Stimulated activated CD4-positive, alpha-beta T cell treated with anti-CD3 and anti-CD28 coated beads, Interleukin-4, amount 100 ng/mL, for 1 hour (primary cell): ENCODE data around the gene TECPR1.
A peak's percentile ranks its signal among the peaks of the same experiment; 100 is the strongest.

Experiments
- DNase-seq: peaks from one replicate; pipeline ENCODE4 v3.0.0-alpha.2; 2020

TECPR1 gene

DNA sequence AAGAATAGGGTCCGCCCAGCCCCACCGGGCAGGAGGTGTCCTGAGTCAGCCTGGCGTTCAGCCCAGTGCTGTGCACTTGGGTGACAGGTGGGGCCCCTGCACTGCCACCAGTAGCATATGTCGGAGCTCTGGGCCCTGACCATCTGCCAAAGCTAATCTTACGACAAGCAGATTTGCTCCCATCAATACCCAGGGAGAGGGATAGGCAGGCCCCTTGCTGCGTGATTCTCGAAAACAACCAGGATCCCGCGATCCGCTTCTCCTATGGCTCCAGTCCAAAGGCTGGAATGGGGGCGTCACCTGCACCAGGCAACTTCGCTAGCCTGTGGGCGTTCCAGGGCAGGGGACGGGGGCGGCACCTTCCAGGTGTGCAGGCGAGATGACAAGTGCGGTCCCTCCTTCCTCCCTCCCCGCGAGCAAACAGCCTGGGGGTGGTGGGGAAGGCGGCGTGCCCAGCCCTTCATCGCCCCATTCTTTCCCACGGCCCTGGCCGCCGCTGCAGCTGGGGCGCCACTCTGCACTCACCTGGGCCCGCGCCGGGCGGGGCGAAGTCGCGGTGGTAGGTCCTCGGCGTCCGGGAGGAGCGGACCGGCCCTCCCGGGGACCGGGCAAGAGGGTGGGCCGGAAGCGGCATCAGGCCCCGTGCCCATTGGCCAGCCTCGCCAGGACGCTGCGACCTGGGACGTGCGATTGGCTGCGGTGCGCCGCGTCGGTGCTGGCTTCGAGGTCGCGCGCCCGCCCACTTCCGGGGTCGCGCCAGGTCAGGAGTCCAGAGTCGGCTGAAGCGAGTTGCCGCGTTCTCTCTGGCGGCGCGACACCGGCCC, at the start of gene TECPR1:
Gene TECPR1 (minus strand): TSS at position 632 of the 824 bp plus-strand sequence. CDS start 6,086 bp downstream, outside the sequence.
- peak; percentile 86 for DNase-seq

- DNase-seq: no peak
Observed at GRCh38 chr7:98300595-98301372, 48.8 kb upstream of the TECPR1 start.

GRCh38 chr7:98297626-98298286, 45.7 kb upstream of the TECPR1 start:
- DNase-seq: no peak

GRCh38 chr7:98296833-98297232, 44.8 kb upstream of the TECPR1 start:
- DNase-seq: no peak

- DNase-seq: no peak
Observed at GRCh38 chr7:98295467-98296192, 43.6 kb upstream of the TECPR1 start.

DNA sequence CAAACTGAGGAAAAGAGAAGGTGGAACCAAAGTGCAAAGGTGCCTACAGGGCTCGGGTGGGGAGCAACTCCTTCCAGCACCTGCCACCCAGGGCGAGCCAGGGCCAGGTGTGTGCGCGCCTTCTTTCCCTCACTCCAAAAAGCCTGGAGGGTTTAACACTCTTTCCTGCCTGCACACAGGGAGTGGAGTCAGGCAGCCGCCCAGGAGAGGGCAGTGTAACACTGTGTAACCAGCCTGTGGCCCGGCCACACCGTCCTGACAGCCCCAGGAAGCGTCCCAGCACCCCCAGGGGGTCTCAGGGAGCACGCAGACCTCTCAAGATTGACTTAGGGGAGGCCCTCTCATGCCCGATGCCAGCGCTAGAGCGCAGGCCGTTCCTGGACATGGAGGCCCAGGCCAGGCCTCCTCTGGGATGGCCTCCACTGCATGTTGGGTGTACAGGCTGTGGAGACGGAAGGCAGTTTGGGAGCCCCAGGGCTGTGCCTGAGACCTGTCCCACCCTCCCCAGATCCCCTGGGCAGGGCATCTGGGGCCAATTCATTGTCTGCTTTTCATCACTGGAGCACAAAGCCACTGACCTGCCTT, 42.9 kb upstream of the TECPR1 start:
- peak; percentile 27 for DNase-seq

GRCh38 chr7:98294326-98294725, 42.3 kb upstream of the TECPR1 start:
- DNase-seq: no peak

GRCh38 chr7:98293746-98294145, 41.7 kb upstream of the TECPR1 start:
- DNase-seq: no peak

- DNase-seq: no peak
Observed at GRCh38 chr7:98293265-98293664, 41.2 kb upstream of the TECPR1 start.

GRCh38 chr7:98291717-98292116, 39.7 kb upstream of the TECPR1 start:
- no peak for DNase-seq

- no peak for DNase-seq
Observed at GRCh38 chr7:98289333-98289875, 37.4 kb upstream of the TECPR1 start.

GRCh38 chr7:98288064-98288823, 36.2 kb upstream of the TECPR1 start:
- DNase-seq: no peak

GRCh38 chr7:98287486-98287959, 35.5 kb upstream of the TECPR1 start:
- no peak for DNase-seq

- no peak for DNase-seq
Observed at GRCh38 chr7:98286701-98287485, 34.9 kb upstream of the TECPR1 start.

GRCh38 chr7:98286093-98286539, 34.1 kb upstream of the TECPR1 start:
- no peak for DNase-seq

DNA sequence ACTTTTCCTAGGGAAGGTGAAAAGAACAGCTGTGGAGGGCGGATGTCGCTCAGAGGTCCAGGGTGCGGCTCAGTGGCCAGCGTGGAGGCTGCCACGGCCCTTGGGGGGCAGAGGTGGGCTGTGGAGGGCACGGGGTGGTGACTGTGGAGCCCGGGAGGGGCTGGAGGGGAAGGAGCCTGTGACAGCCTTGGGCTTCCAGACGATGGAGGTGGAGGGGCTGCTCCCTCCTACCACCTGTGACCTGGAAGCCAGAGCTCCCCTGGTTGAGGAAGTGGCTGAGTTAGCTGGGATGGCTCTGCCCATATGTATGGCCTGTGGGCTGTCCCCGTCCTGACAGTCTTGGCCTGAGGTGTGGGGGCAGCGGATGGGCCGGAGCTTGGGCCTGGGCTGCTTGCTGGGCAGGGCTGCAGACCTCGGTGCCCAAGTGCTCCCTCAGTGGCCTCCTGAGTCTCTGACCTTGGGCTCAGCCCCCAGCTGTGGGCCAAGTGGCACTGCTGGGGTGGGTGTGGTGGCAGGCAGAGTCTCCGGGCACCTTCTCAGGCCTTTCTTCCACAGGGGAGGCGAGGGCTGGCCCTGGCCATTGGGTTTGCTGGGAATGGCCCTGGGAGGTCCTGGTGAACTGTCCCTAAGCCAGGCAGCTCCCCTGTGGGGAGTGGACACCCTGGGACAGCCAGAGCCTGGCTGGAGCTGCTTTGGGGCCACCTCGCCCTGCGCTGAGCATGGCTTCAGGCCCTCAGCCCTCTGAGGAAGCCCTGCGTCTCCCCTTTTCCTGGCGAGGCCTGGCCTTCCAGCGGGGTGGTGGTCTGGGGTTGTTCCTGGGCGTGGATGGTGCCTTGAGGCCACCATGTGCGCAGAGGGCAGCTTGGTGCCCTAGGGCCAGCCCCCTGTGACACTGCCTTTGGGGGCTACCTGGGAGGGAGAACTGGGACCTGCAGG, 33.4 kb upstream of the TECPR1 start:
- no peak for DNase-seq

DNA sequence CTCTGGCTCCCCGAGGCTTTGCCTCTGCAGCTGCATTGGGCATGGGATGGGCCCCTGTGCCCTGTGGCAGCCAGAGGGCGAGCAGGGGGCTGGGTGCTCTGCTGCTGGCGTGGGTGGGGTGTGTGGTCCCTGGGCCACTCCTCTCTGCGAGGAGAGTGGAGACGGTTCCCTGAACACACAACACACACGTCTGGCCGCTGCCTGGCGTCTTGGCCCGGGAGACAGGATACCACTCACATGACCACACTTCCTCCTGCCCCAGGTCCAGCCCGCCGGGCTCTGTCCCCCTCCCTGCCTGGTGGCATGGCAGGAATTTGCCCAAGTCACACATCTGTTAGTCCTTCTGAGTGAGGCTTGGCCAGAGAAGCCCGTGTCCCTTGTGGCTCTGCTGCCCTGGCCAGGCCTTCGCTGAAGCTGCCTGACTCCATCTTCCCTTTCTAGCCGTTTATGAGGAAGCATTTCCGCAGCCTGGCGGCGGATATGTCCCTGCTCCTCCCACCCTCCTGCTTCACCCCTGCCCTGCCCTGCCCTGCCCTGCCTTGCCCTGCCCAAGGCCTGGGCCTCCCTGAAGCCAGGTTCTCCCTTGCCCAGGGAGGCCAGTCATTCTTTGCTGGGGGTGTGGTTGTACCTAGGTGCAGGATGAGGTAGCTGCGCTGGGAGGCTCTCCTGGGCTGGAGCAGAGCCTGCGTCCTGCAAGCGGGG, 32.5 kb upstream of the TECPR1 start:
- DNase-seq: no peak

DNA sequence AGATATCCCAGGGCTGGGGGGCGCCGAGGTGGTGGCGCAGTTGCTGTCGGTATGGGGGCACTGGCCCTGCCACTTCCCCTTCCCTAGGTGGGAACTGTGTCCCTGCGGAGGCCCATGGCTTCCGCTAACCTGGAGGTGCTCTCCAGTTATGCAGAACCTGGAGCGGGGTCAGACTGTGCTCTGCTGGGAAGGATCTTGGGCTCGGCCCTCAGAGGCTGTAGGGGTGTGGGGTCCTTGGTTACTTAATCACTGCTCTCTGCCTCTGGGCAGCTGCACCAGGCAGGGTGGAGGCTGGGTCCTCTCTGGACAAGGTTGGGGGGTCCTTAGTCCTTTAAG, 31.8 kb upstream of the TECPR1 start:
- no peak for DNase-seq
